Ovary (tissue), 3 donors: ENCODE results near the gene IFT25.

Source experiments
- EP300 ChIP-seq: sonication (generic); formaldehyde crosslinking; IDR thresholded peaks from one replicate; pipeline ENCODE4 v1.6.1; 2017; ENCODE audit warnings: antibody characterized with exemption
- POLR2A ChIP-seq: fragments of 450-650 bp; IDR thresholded peaks from one replicate; pipeline ENCODE4 v1.6.1; 2017; ENCODE audit warnings: antibody characterized with exemption, mild to moderate bottlenecking, moderate library complexity
- TF ChIP-seq, protein P1 (sequence below), 3 donors: fragments of 450-650 bp in 2 of 3; fragments of 200-600 bp in 1 of 3; IDR thresholded peaks; one replicate each; pipeline versions ENCODE4 v1.5.1 to v1.8.0; 2016 to 2022; ENCODE audit warnings: antibody characterized with exemption in 3 of 3, mild to moderate bottlenecking in 1 of 3
- donor health status: DM: no; HTN: no; CAD: no.

DNA sequence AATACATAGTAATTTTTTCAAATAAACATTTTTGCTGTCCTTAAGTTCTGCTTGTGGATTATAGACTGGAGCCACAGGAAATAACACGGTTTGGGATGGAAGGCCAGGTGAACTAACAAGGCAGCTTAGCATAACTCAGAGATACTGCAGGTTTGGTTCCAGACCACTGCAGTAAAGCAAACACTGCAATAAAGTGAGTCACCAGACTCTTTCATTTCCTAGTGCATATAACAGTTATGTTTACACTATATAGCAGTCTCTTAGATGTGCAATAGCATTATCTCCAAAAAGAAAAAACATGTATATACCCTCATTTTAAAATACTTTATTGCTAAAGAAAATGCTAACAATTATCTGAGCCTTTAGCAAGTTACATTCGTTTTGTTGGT, 22.6 kb upstream of the IFT25 start:
- TF ChIP-seq, protein P1, sequence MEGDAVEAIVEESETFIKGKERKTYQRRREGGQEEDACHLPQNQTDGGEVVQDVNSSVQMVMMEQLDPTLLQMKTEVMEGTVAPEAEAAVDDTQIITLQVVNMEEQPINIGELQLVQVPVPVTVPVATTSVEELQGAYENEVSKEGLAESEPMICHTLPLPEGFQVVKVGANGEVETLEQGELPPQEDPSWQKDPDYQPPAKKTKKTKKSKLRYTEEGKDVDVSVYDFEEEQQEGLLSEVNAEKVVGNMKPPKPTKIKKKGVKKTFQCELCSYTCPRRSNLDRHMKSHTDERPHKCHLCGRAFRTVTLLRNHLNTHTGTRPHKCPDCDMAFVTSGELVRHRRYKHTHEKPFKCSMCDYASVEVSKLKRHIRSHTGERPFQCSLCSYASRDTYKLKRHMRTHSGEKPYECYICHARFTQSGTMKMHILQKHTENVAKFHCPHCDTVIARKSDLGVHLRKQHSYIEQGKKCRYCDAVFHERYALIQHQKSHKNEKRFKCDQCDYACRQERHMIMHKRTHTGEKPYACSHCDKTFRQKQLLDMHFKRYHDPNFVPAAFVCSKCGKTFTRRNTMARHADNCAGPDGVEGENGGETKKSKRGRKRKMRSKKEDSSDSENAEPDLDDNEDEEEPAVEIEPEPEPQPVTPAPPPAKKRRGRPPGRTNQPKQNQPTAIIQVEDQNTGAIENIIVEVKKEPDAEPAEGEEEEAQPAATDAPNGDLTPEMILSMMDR (IDR thresholded peaks at IDR 0.05): no peak
- TF ChIP-seq POLR2A (no peak), EP300 (no peak)
